MM.1S (cell line): ENCODE data around the gene ANKRD6.
"Not testable (repeated sequence)": the region's sequence is repeated elsewhere in the genome, so short reads cannot be mapped to it uniquely, and the experiment has no call there.

Source experiments
- DNase-seq: peaks from one replicate; pipeline ENCODE4 v3.0.0-alpha.2; 2015
- H2AFZ ChIP-seq: fragments of 300-600 bp; sonication (generic); 2 replicates; pipeline ENCODE4 v1.6.0; 2016; ENCODE audit warnings: antibody characterized with exemption, low read length
- H3F3A ChIP-seq: fragments of 300-600 bp; sonication (generic); 2 replicates; pipeline ENCODE4 v1.6.1; 2016; ENCODE audit warnings: mild to moderate bottlenecking, antibody characterized with exemption, low read length, moderate library complexity, mixed read lengths; ENCODE audit not compliant: insufficient read depth
- H3K27ac ChIP-seq: fragments of 300-600 bp; sonication (generic); 2 replicates; pipeline ENCODE4 v1.5.1; 2016; ENCODE audit warnings: mild to moderate bottlenecking, low read length
- H3K27me3 ChIP-seq: fragments of 300-600 bp; sonication (generic); replicated peaks from 2 replicates; pipeline ENCODE4 v1.6.0; 2016; ENCODE audit warnings: low read length; ENCODE audit not compliant: insufficient read depth
- H3K36me3 ChIP-seq: fragments of 300-600 bp; sonication (generic); replicated peaks from 2 replicates; pipeline ENCODE4 v1.6.1; 2016; ENCODE audit warnings: mild to moderate bottlenecking, low read length, mixed read lengths; ENCODE audit not compliant: insufficient read depth
- H3K4me1 ChIP-seq: fragments of 300-600 bp; sonication (generic); 2 replicates; pipeline ENCODE4 v1.6.1; 2016; ENCODE audit warnings: low read length, mixed read lengths
- H3K4me2 ChIP-seq: fragments of 300-600 bp; sonication (generic); 2 replicates; pipeline ENCODE4 v1.6.0; 2016; ENCODE audit warnings: low read depth, low read length
- H3K4me3 ChIP-seq: fragments of 300-600 bp; sonication (generic); 2 replicates; pipeline ENCODE4 v1.5.1; 2016; ENCODE audit warnings: low read length, mixed read lengths
- H3K79me2 ChIP-seq: fragments of 300-600 bp; sonication (generic); 2 replicates; pipeline ENCODE4 v1.6.1; 2016; ENCODE audit warnings: mixed run types, low read length, mixed read lengths
- H3K9ac ChIP-seq: fragments of 300-600 bp; sonication (generic); 2 replicates; pipeline ENCODE4 v1.6.1; 2016; ENCODE audit warnings: low read length, mixed read lengths
- H3K9me2 ChIP-seq: fragments of 300-600 bp; sonication (generic); replicated peaks from 2 replicates; pipeline ENCODE4 v1.6.1; 2016; ENCODE audit warnings: mild to moderate bottlenecking, low read length, mixed read lengths; ENCODE audit not compliant: insufficient read depth
- H3K9me3 ChIP-seq: fragments of 300-600 bp; sonication (generic); replicated peaks from 2 replicates; pipeline ENCODE4 v1.6.1; 2016; ENCODE audit warnings: mild to moderate bottlenecking, low read length, mixed read lengths; ENCODE audit not compliant: insufficient read depth
- H4K20me1 ChIP-seq: fragments of 300-600 bp; sonication (generic); 2 replicates; pipeline ENCODE4 v1.6.1; 2016; ENCODE audit warnings: mild to moderate bottlenecking, low read length, moderate library complexity, mixed read lengths; ENCODE audit not compliant: insufficient read depth
- CTCF ChIP-seq: fragments of 300-600 bp; sonication (generic); IDR thresholded peaks from 2 replicates; pipeline ENCODE4 v1.5.1; 2016; ENCODE audit warnings: antibody characterized with exemption, low read length, mixed read lengths
- EZH2 ChIP-seq: fragments of 300-600 bp; sonication (generic); optimal IDR thresholded peaks from 2 replicates; pipeline ENCODE3; 2017; ENCODE audit warnings: low read depth, mild to moderate bottlenecking, antibody characterized with exemption, low read length, mixed read lengths
- EZH2phosphoT487 ChIP-seq: fragments of 300-600 bp; sonication (generic); IDR thresholded peaks from 2 replicates; pipeline ENCODE4 v1.6.1; 2018; ENCODE audit warnings: antibody characterized with exemption, low read length

The ANKRD6 gene

GRCh38 chr6:89640804-89641203, 207.9 kb downstream of the ANKRD6 start:
- Histone ChIP-seq H3K79me2 (peaks cover 14% of the 10 kb centered on the region; the same call in 1 of the 2 replicates), H3K4me1 (0 out of 2 replicates have a peak, but pooled peaks cover 2% of the 10 kb centered on the region), H3K27ac (no peak overlapping the region), H3K36me3 (peaks cover 8% of the 10 kb centered on the region; the same call in 1 of the 2 replicates), H3K9ac (no peak overlapping the region), H2AFZ (no peak overlapping the region), H3K27me3 (no peaks in the 10 kb centered on the region), H3K4me3 (no peak overlapping the region), H3K4me2 (no peak overlapping the region), H3K9me2 (no peaks in the 10 kb centered on the region), H3F3A (peaks cover 7% of the 10 kb centered on the region), H3K9me3 (no peaks in the 10 kb centered on the region), H4K20me1 (no peaks in the 10 kb centered on the region)
- TF ChIP-seq EZH2phosphoT487 (no peak), EZH2 (no peak), CTCF (no peak)
- no peak for DNase-seq

- not testable (repeated sequence) for H2AFZ ChIP-seq, DNase-seq, H3K4me3 ChIP-seq, H3F3A ChIP-seq, H3K36me3 ChIP-seq, H3K9me3 ChIP-seq, H3K27ac ChIP-seq, H3K4me1 ChIP-seq, H3K9ac ChIP-seq, H4K20me1 ChIP-seq, H3K27me3 ChIP-seq, H3K9me2 ChIP-seq, H3K4me2 ChIP-seq
- H3K79me2 ChIP-seq = peaks cover 14% of the 10 kb centered on the region; the same call in 1 of the 2 replicates
These were observed 208.6 kb downstream of the ANKRD6 start for GRCh38 chr6:89641581-89641980.

GRCh38 chr6:89642956-89643355, 210.0 kb downstream of the ANKRD6 start:
- no peaks in the 10 kb centered on the region for H3K9me2 ChIP-seq
- no peak overlapping the region for H3K9ac ChIP-seq
- TF ChIP-seq EZH2phosphoT487 (no peak), EZH2 (no peak), CTCF (no peak)
- H4K20me1 ChIP-seq = no peaks in the 10 kb centered on the region
- H3K27me3 ChIP-seq = no peaks in the 10 kb centered on the region
- H3K9me3 ChIP-seq = no peaks in the 10 kb centered on the region
- no peak overlapping the region for H3K27ac ChIP-seq
- no peak overlapping the region for H3K4me3 ChIP-seq
- 0 out of 2 replicates have a peak, but pooled peaks cover 2% of the 10 kb centered on the region for H3K4me1 ChIP-seq
- H2AFZ ChIP-seq = no peak overlapping the region
- no peak for DNase-seq
- peaks cover 10% of the 10 kb centered on the region; the same call in 1 of the 2 replicates for H3K79me2 ChIP-seq
- H3K4me2 ChIP-seq = no peak overlapping the region
- peaks cover 3% of the 10 kb centered on the region; the same call in 1 of the 2 replicates for H3F3A ChIP-seq
- H3K36me3 ChIP-seq = peaks cover 8% of the 10 kb centered on the region; the same call in 1 of the 2 replicates

GRCh38 chr6:89643406-89643805, 210.5 kb downstream of the ANKRD6 start:
- no peak overlapping the region for H3K9ac ChIP-seq
- H3K4me1 ChIP-seq = 0 out of 2 replicates have a peak, but pooled peaks cover 2% of the 10 kb centered on the region
- H3K79me2 ChIP-seq = peaks cover 10% of the 10 kb centered on the region; the same call in 1 of the 2 replicates
- no peaks in the 10 kb centered on the region for H3K9me2 ChIP-seq
- H3K4me2 ChIP-seq = no peak overlapping the region
- H3K9me3 ChIP-seq = no peaks in the 10 kb centered on the region
- no peaks in the 10 kb centered on the region; the same call in 1 of the 2 replicates for H3F3A ChIP-seq
- H2AFZ ChIP-seq = no peak overlapping the region
- no peaks in the 10 kb centered on the region for H3K27me3 ChIP-seq
- DNase-seq = no peak
- H3K4me3 ChIP-seq = no peak overlapping the region
- no peak for TF ChIP-seq EZH2phosphoT487
- no peak for TF ChIP-seq EZH2
- no peak for TF ChIP-seq CTCF
- H3K27ac ChIP-seq = no peak overlapping the region
- peaks cover 8% of the 10 kb centered on the region; the same call in 1 of the 2 replicates for H3K36me3 ChIP-seq
- H4K20me1 ChIP-seq = no peaks in the 10 kb centered on the region
